H54 (cell line): ENCODE results near the gene NRP2.

Experiments used
- DNase-seq: peaks from one replicate; pipeline ENCODE4 v3.0.0; 2011; ENCODE audit warnings: low spot score, mixed read lengths; ENCODE audit not compliant: insufficient read length
- FAIRE-seq: peaks from 3 replicates; lab custom pipeline; 2011; peaks lifted over from hg19 to GRCh38; lab: Jason Lieb, UNC
- POLR2A ChIP-seq: IDR thresholded peaks from 2 replicates; pipeline ENCODE4 v1.6.1; 2011; ENCODE audit warnings: low read depth, mild to moderate bottlenecking, low read length

NRP2 gene

DNA sequence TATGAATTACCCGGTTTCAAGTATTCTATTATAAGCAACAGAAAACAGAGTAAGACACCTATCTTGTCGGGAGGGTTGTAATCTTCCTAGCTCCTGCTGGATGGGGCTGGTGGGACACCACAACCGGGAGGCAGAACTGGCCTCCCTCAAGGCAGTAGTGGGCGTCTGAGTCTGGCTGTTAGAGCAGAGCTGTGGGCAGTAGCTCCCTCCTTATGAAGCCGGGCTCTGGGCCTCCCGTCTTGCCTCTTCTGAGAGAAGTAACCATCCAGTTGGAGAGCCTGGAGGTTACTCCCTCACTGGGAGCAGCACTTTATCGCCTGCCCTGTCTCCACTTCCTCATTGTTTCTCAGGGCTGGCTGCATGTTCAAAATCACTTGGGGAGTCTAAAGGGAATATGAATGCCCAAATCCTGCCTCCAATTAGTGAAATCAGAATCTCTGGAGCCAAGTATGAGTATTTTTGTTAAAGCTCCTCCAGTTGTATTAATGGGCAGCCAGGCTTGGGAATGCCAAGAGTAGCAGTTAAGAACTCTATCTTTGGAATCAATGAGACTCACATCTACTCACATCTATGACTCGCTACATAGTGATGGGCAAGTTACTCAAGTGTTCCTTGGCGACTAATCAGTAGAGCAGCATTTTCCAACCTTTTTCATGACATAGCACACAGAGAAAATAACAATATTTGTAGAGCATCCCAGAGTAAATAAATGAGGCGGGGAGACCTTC lies 27.3 kb upstream of the NRP2 start:
- DNase-seq (no peak), FAIRE-seq (no peak)
- TF ChIP-seq POLR2A, result no peak

DNA sequence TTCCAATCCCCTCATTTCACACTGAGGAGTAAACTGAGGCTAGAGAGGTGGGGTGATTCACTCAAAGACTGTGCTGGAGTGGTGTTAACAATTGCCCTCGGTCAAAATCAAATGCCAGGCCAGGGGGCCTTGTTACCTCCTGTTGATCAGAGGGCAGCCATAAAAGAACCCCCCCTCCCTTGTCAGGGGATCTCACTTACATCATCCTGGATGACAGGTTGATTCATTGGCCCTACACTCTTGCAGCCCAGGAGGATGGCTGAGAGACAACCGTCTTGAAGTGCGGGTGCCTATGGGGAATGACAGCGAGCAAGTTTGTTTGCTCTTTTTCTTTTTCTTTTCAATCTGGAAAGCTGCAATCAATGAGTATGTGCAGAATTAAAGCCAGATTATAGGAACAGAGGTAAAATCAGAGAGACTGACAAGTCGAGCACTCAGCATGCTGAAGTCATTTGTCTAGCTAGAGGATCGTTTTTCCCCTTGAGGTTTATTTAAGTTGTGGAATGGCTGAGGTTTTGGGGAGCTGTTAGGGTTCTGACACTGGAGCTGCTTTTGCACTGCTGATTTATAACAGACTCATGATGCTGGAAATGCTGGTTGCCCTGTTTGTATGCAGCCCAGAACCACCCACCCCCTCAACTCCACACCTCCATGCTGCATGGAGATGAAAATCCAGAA lies 26.4 kb upstream of the NRP2 start:
- TF ChIP-seq POLR2A, result no peak
- DNase-seq, result no peak
- no peak for FAIRE-seq

- no peak for DNase-seq
- TF ChIP-seq POLR2A, result no peak
- no peak for FAIRE-seq
These were observed 25.8 kb upstream of the NRP2 start for GRCh38 chr2:205656461-205656860.

- DNase-seq (no peak), FAIRE-seq (no peak)
- TF ChIP-seq POLR2A, result no peak
These were observed 25.4 kb upstream of the NRP2 start for GRCh38 chr2:205656941-205657340.

DNA sequence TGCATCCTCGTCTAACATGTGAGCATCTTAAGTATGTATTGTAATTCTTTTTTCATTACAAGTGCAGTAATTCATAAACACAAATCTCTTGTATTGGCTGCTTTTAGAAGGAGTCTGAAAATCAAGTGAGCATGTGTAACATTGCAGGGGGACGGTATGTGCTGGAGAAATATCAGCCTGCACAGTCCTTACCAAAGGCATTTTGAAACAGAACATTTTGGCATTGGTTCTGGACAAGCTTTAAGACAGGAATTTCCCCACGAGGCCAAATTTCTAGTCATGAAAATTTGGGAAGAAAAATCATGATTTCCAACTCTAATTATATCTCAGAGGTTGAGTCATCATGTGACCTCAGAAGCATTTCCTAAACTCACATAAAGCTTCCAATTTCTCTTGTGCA lies 24.7 kb upstream of the NRP2 start:
- TF ChIP-seq POLR2A, result no peak
- FAIRE-seq (no peak), DNase-seq (no peak)

GRCh38 chr2:205658068-205658467 lies 24.2 kb upstream of the NRP2 start:
- no peak for TF ChIP-seq POLR2A
- FAIRE-seq (no peak), DNase-seq (no peak)

- DNase-seq (no peak), FAIRE-seq (no peak)
- TF ChIP-seq POLR2A, result no peak
These were observed 23.7 kb upstream of the NRP2 start for GRCh38 chr2:205658572-205658971.

DNA sequence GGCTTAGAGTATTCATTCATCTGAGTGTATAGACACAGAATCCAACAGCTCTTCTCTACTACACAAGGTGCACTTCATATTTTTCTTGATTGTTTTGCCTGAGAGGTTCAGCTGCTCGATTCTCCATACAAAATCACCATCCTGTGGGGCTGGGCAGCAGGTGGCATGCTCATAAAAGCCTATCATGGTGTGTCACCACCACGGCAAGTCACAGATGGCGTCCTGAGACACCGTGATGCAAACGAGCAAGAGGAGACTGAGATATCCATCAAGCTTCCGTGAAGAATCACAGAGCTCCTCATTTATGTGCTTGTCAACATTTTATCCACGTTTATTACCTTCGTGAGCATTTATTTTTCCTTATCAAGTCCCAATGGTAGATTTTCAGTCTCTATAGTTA lies 22.4 kb upstream of the NRP2 start:
- no peak for TF ChIP-seq POLR2A
- no peak for DNase-seq
- FAIRE-seq, result no peak

GRCh38 chr2:205660521-205661124 lies 21.7 kb upstream of the NRP2 start:
- no peak for FAIRE-seq
- TF ChIP-seq POLR2A, result no peak
- no peak for DNase-seq

DNA sequence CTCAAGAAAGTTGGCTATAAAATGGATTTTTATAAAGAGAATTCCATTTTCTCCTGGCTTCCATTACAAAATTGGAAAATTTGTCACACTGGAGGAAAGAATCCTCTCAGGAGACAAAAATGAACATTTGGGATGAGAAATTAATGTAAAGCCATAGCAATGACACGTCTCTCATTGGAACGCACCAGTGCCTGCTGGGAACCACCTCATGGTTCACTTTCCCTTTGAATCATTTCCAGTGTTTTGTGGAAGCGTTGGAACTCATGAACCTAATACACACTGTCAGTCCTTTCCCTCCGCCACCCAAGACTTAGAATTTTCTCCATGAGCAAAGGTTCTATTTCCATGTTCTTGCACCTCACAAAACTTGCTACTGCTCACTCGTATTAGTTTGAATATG lies 21.0 kb upstream of the NRP2 start:
- DNase-seq (no peak), FAIRE-seq (no peak)
- no peak for TF ChIP-seq POLR2A

GRCh38 chr2:205662206-205662965 lies 19.9 kb upstream of the NRP2 start:
- no peak for FAIRE-seq
- TF ChIP-seq POLR2A, result no peak
- DNase-seq, result no peak

- DNase-seq, result no peak
- TF ChIP-seq POLR2A, result no peak
- FAIRE-seq, result no peak
These were observed 16.5 kb upstream of the NRP2 start for GRCh38 chr2:205665791-205666190.

DNA sequence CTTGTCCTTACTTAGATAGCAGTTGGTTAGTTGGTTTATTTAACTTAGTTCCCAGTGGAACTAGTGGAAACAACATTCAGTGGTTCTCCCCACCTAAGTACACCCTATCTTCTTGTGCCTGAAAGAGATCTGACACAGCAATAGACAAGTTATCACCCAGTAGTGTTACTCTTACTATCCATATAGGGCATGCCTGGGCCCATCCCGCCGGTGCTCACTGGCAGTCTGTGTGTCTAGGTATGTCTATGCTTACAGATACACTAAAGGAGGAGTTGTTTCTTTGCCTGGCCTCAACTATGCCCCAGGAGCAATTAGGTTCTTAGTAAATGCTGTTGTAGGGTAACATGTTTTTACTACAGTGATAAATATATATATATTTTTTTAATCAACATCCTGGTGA lies 12.0 kb upstream of the NRP2 start:
- FAIRE-seq (no peak), DNase-seq (no peak)
- TF ChIP-seq POLR2A, result no peak

DNA sequence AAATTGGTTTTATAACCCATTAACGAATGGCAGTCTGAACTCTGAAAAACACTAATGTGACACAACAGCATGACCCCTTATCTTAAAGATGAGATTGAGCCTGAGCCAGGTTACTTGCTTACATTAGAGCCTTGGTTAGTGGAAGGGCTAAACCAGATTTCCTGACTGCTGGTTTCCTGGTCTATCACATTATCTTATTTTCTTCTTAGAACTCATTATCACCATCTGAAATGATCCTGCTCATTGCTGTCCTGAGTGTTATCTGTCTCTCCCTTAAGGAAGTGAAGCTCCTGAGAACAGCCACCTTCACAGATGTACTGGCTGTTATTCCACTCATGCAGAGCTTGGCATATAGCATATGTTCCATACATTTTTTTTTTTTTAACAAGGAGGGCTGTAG lies 9.0 kb upstream of the NRP2 start:
- DNase-seq (no peak), FAIRE-seq (no peak)
- TF ChIP-seq POLR2A, result no peak
